ENCODE data around the gene ZNF536.

The ZNF536 gene

DNA sequence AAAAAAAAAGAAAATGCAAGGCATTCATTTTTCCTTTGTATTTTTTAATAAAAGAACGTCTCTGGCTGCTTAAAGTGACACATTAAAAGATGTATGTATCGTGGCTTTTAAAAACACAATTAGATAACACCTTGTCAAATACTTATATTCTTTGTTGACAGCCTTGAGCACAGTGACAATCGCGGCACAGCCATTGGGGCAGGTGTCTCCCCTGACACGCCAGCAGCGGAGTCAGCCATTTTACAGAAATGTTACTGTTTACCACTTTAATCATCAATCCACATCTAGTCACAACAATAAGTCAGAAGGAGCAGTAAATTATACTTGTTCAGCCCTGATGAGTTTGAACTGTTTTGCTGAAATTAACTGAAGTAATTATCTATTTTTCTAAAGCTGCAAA, 224.1 kb downstream of the ZNF536 start:
- H3K23ac ChIP-seq (ENCODE audit: low read length in 2 of 2): no peak overlapping the region
- H3K14ac ChIP-seq (ENCODE audit: low read length in 2 of 2): no peak overlapping the region
- H2AFZ ChIP-seq (ENCODE audit: low read depth, low read length): no peak overlapping the region
- no peaks in the 10 kb centered on the region for H3K36me3 ChIP-seq (ENCODE audit: control insufficient read depth in 1 of 2, insufficient read depth in 2 of 2, low read depth in 1 of 2, low read length in 2 of 2)
- 57% methylated on average over 6 of the region's 6 CpGs for WGBS
- no peak overlapping the region for H3K4ac ChIP-seq (ENCODE audit: low read depth in 1 of 2, low read length in 2 of 2)
- H3K27me3 ChIP-seq (ENCODE audit: control insufficient read depth in 1 of 2, insufficient read depth in 1 of 2, low read length in 2 of 2): no peaks in the 10 kb centered on the region
- H2AK5ac ChIP-seq (ENCODE audit: low read length, severe bottlenecking): no peak overlapping the region
- H4K91ac ChIP-seq (ENCODE audit: low read length): no peak overlapping the region
- no peak overlapping the region for H3K18ac ChIP-seq (ENCODE audit: low read depth in 1 of 2, low read length in 2 of 2)
- H3K4me2 ChIP-seq (ENCODE audit: low read length, poor library complexity, severe bottlenecking): no peak overlapping the region
- H2BK120ac ChIP-seq (ENCODE audit: low read depth, low read length): no peak overlapping the region
- no peak overlapping the region for H4K8ac ChIP-seq (ENCODE audit: low read length)
- H2BK12ac ChIP-seq (ENCODE audit: low read length in 2 of 2): no peak overlapping the region
- no peaks in the 10 kb centered on the region for H3K9me3 ChIP-seq (ENCODE audit: control insufficient read depth, low read length)
- H3K79me1 ChIP-seq (replicated peaks; ENCODE audit: low read length, poor library complexity, severe bottlenecking): no peaks in the 10 kb centered on the region
- H3K4me3 ChIP-seq (ENCODE audit: insufficient read depth in 1 of 2, low read depth in 1 of 2, low read length in 2 of 2): no peak overlapping the region
- no peak overlapping the region for H3K9ac ChIP-seq (ENCODE audit: low read length)
- no peaks in the 10 kb centered on the region for H3K4me1 ChIP-seq (ENCODE audit: control insufficient read depth, insufficient read depth, low read depth, low read length)
- no peak overlapping the region for H3K27ac ChIP-seq (ENCODE audit: low read length, poor library complexity, severe bottlenecking)
- H2BK15ac ChIP-seq (ENCODE audit: low read depth, poor library complexity, severe bottlenecking): no peak overlapping the region
- H2BK5ac ChIP-seq (ENCODE audit: low read depth, low read length, poor library complexity, severe bottlenecking): no peak overlapping the region
- no peak for DNase-seq

DNA sequence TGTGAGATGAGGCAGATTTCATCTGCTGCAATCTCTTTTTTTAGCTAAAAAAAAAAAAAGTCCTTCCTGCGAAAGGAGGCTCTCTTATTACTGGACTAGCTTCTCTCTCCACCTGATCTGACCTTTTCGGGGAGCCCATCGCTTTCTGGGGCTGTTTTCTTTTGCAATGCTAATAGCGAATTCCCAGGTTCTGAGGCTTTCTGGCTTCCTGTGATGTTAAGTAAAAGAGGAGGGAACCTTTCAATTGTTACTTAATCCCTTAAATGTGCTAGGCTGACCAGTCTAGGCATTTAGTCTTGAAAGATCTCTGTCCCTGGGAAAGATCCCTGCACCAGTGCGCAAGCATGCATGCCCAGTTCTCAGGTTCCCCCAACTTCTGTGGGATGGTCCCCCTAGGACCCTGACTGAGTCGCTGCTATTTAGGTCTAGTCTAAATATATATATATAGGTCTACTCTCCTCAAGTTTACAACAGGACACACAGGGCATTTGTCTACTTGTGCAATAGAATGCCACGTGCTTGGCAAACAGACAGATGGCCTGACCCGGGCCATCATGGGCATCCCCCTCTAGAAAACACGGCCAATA, 224.7 kb downstream of the ZNF536 start:
- H3K4me3 ChIP-seq (ENCODE audit: insufficient read depth in 1 of 2, low read depth in 1 of 2, low read length in 2 of 2): no peak overlapping the region
- H3K79me1 ChIP-seq (replicated peaks; ENCODE audit: low read length, poor library complexity, severe bottlenecking): no peaks in the 10 kb centered on the region
- no peak overlapping the region for H4K91ac ChIP-seq (ENCODE audit: low read length)
- no peaks in the 10 kb centered on the region for H3K27me3 ChIP-seq (ENCODE audit: control insufficient read depth in 1 of 2, insufficient read depth in 1 of 2, low read length in 2 of 2)
- no peak overlapping the region for H3K4me2 ChIP-seq (ENCODE audit: low read length, poor library complexity, severe bottlenecking)
- no peak overlapping the region for H4K8ac ChIP-seq (ENCODE audit: low read length)
- no peak overlapping the region for H3K18ac ChIP-seq (ENCODE audit: low read depth in 1 of 2, low read length in 2 of 2)
- H2AK5ac ChIP-seq (ENCODE audit: low read length, severe bottlenecking): no peak overlapping the region
- no peak overlapping the region for H2BK12ac ChIP-seq (ENCODE audit: low read length in 2 of 2)
- no peak overlapping the region for H2BK120ac ChIP-seq (ENCODE audit: low read depth, low read length)
- H3K14ac ChIP-seq (ENCODE audit: low read length in 2 of 2): no peak overlapping the region
- WGBS: 49% methylated on average over 5 of the region's 9 CpGs
- H2AFZ ChIP-seq (ENCODE audit: low read depth, low read length): no peak overlapping the region
- no peak for DNase-seq
- no peak overlapping the region for H3K4ac ChIP-seq (ENCODE audit: low read depth in 1 of 2, low read length in 2 of 2)
- no peak overlapping the region for H3K23ac ChIP-seq (ENCODE audit: low read length in 2 of 2)
- no peak overlapping the region for H2BK15ac ChIP-seq (ENCODE audit: low read depth, poor library complexity, severe bottlenecking)
- H3K9ac ChIP-seq (ENCODE audit: low read length): no peak overlapping the region
- no peaks in the 10 kb centered on the region for H3K36me3 ChIP-seq (ENCODE audit: control insufficient read depth in 1 of 2, insufficient read depth in 2 of 2, low read depth in 1 of 2, low read length in 2 of 2)
- H3K9me3 ChIP-seq (ENCODE audit: control insufficient read depth, low read length): no peaks in the 10 kb centered on the region
- H3K27ac ChIP-seq (ENCODE audit: low read length, poor library complexity, severe bottlenecking): no peak overlapping the region
- H2BK5ac ChIP-seq (ENCODE audit: low read depth, low read length, poor library complexity, severe bottlenecking): no peak overlapping the region
- no peaks in the 10 kb centered on the region for H3K4me1 ChIP-seq (ENCODE audit: control insufficient read depth, insufficient read depth, low read depth, low read length)

DNA sequence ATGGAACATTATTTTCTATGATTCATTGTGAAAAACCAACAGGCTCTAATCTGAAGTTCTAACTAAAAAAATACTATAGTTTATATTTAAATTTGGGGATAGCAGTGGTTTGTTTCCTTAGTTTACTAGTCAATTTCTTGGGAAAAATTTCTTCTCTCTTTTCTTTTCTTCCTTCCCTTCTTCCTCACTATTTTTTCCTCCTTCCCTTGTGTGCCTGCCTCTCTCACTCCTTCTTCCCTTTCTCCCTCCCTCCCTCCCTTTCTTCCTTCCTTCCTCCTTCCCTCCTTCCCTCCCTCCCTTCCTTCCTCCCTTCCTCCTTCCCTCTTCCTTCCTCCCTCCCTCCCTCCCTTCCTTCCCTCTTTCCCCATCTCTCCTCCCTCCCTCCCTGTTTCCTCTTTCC, 226.5 kb downstream of the ZNF536 start:
- Histone ChIP-seq H3K27ac (ENCODE audit: low read length, poor library complexity, severe bottlenecking) (no peak overlapping the region), H3K9me3 (ENCODE audit: control insufficient read depth, low read length) (no peaks in the 10 kb centered on the region), H2BK120ac (ENCODE audit: low read depth, low read length) (no peak overlapping the region)

DNA sequence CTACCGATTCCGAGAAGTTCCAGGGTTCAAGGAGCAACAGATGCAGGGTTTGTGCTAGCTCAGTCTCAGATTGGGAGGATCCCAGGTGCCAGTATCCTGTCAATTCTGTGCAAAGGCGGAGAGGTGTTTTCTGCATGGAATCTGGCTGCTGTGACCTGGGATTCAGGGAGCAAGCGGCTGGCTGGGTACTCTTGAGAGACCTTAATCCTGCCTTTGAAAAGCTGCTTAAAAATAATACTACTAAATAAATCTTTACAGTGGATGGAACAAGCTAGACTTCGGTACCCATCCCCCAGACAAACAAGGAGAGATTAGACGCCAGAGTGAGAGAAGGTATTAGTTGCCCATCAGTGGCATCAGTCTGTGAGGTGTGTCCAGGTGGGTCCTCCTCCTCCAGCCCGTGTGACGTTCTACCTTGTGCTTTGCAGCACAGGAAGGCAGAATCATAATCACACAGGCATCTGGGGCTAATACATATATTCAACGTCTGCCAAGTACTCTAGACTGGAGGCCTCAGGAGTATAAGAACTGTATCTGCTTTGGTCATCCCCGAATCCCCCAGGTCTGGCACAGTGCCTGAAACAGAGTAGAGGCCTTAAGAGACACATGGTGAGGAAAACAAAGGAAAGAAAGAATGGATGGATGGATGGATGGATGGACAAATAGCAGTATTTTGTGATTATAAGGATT, 230.6 kb downstream of the ZNF536 start:
- Histone ChIP-seq H4K8ac (ENCODE audit: low read length) (no peak overlapping the region), H3K4me2 (ENCODE audit: low read length, poor library complexity, severe bottlenecking) (no peak overlapping the region), H2BK5ac (ENCODE audit: low read depth, low read length, poor library complexity, severe bottlenecking) (no peak overlapping the region), H2BK15ac (ENCODE audit: low read depth, poor library complexity, severe bottlenecking) (no peak overlapping the region), H3K27me3 (ENCODE audit: control insufficient read depth in 1 of 2, insufficient read depth in 1 of 2, low read length in 2 of 2) (no peaks in the 10 kb centered on the region), H4K91ac (ENCODE audit: low read length) (no peak overlapping the region), H3K9ac (ENCODE audit: low read length) (no peak overlapping the region), H3K4me1 (ENCODE audit: control insufficient read depth, insufficient read depth, low read depth, low read length) (no peaks in the 10 kb centered on the region), H3K23ac (ENCODE audit: low read length in 2 of 2) (no peak overlapping the region), H2BK120ac (ENCODE audit: low read depth, low read length) (no peak overlapping the region), H2AK5ac (ENCODE audit: low read length, severe bottlenecking) (no peak overlapping the region), H3K14ac (ENCODE audit: low read length in 2 of 2) (no peak overlapping the region), H3K4ac (ENCODE audit: low read depth in 1 of 2, low read length in 2 of 2) (no peak overlapping the region), H2BK12ac (ENCODE audit: low read length in 2 of 2) (no peak overlapping the region), H3K9me3 (ENCODE audit: control insufficient read depth, low read length) (no peaks in the 10 kb centered on the region), H3K18ac (ENCODE audit: low read depth in 1 of 2, low read length in 2 of 2) (no peak overlapping the region), H3K79me1 (replicated peaks; ENCODE audit: low read length, poor library complexity, severe bottlenecking) (no peaks in the 10 kb centered on the region), H2AFZ (ENCODE audit: low read depth, low read length) (no peak overlapping the region), H3K4me3 (ENCODE audit: insufficient read depth in 1 of 2, low read depth in 1 of 2, low read length in 2 of 2) (no peak overlapping the region), H3K36me3 (ENCODE audit: control insufficient read depth in 1 of 2, insufficient read depth in 2 of 2, low read depth in 1 of 2, low read length in 2 of 2) (no peaks in the 10 kb centered on the region), H3K27ac (ENCODE audit: low read length, poor library complexity, severe bottlenecking) (no peak overlapping the region)
- WGBS: 81% methylated on average over 9 of the region's 10 CpGs
- no peak for DNase-seq

More for the DNA sequence above, 226.5 kb downstream of the ZNF536 start:
- Histone ChIP-seq H3K4me1 (ENCODE audit: control insufficient read depth, insufficient read depth, low read depth, low read length) (no peaks in the 10 kb centered on the region), H3K14ac (ENCODE audit: low read length in 2 of 2) (no peak overlapping the region), H2BK12ac (ENCODE audit: low read length in 2 of 2) (no peak overlapping the region), H3K27me3 (ENCODE audit: control insufficient read depth in 1 of 2, insufficient read depth in 1 of 2, low read length in 2 of 2) (no peaks in the 10 kb centered on the region), H3K9ac (ENCODE audit: low read length) (no peak overlapping the region), H2BK15ac (ENCODE audit: low read depth, poor library complexity, severe bottlenecking) (no peak overlapping the region), H3K79me1 (replicated peaks; ENCODE audit: low read length, poor library complexity, severe bottlenecking) (no peaks in the 10 kb centered on the region), H2AK5ac (ENCODE audit: low read length, severe bottlenecking) (no peak overlapping the region), H4K8ac (ENCODE audit: low read length) (no peak overlapping the region), H3K18ac (ENCODE audit: low read depth in 1 of 2, low read length in 2 of 2) (no peak overlapping the region), H3K4me2 (ENCODE audit: low read length, poor library complexity, severe bottlenecking) (no peak overlapping the region), H4K91ac (ENCODE audit: low read length) (no peak overlapping the region), H3K23ac (ENCODE audit: low read length in 2 of 2) (no peak overlapping the region), H3K4me3 (ENCODE audit: insufficient read depth in 1 of 2, low read depth in 1 of 2, low read length in 2 of 2) (no peak overlapping the region), H3K4ac (ENCODE audit: low read depth in 1 of 2, low read length in 2 of 2) (no peak overlapping the region), H2BK5ac (ENCODE audit: low read depth, low read length, poor library complexity, severe bottlenecking) (no peak overlapping the region), H3K36me3 (ENCODE audit: control insufficient read depth in 1 of 2, insufficient read depth in 2 of 2, low read depth in 1 of 2, low read length in 2 of 2) (no peaks in the 10 kb centered on the region), H2AFZ (ENCODE audit: low read depth, low read length) (no peak overlapping the region)
- DNase-seq: no peak

Data from mesenchymal stem cell (in vitro differentiated cells and primary cell).